ENCODE data around the gene YDJC.
"Not testable (repeated sequence)": the region's sequence is repeated elsewhere in the genome, so short reads cannot be mapped to it uniquely, and the experiment has no call there.

The YDJC gene

GRCh38 chr22:21622011-21622918 lies 7.6 kb downstream of the YDJC start:
- H3K27ac ChIP-seq (ENCODE audit: low read depth, low read length), result no peak overlapping the region
- H3K9ac ChIP-seq (ENCODE audit: low read length), result no peak overlapping the region
- H3K4me2 ChIP-seq (ENCODE audit: low read depth, low read length, poor library complexity, severe bottlenecking), result no peak overlapping the region
- H4K20me1 ChIP-seq (ENCODE audit: low read depth, low read length), result no peaks in the 10 kb centered on the region
- H3F3A ChIP-seq (ENCODE audit: insufficient read depth), result peaks cover 18% of the 10 kb centered on the region
- H3K9me2 ChIP-seq (replicated peaks; ENCODE audit: insufficient read depth, low read length), result no peaks in the 10 kb centered on the region
- no peaks in the 10 kb centered on the region for H3K9me3 ChIP-seq (ENCODE audit: insufficient read depth, low read length)
- H3K79me2 ChIP-seq (ENCODE audit: insufficient read depth, low read length), result peaks cover 13% of the 10 kb centered on the region; the same call in 1 of the 2 replicates
- H3K4me3 ChIP-seq (ENCODE audit: insufficient read depth, low read length, poor library complexity, severe bottlenecking), result no peak overlapping the region
- H2AFZ ChIP-seq (ENCODE audit: low read depth, low read length, severe bottlenecking), result no peak overlapping the region
- no peaks in the 10 kb centered on the region for H3K36me3 ChIP-seq (ENCODE audit: low read length)
- no peak for TF ChIP-seq CTCF (IDR thresholded peaks at IDR 0.05; ENCODE audit: insufficient read depth, low read length, poor library complexity, severe bottlenecking)
- TF ChIP-seq EZH2phosphoT487 (conservative IDR thresholded peaks at IDR 0.05; ENCODE audit: low read length), result no peak
- no peaks in the 10 kb centered on the region for H3K27me3 ChIP-seq (ENCODE audit: low read length)

- Histone ChIP-seq H3K4me2 (ENCODE audit: low read depth, low read length, poor library complexity, severe bottlenecking) (no peak overlapping the region), H3K27me3 (ENCODE audit: low read length) (no peaks in the 10 kb centered on the region), H3K79me2 (ENCODE audit: insufficient read depth, low read length) (peaks cover 15% of the 10 kb centered on the region; the same call in 1 of the 2 replicates), H3K9me3 (ENCODE audit: insufficient read depth, low read length) (no peaks in the 10 kb centered on the region), H3K9ac (ENCODE audit: low read length) (no peak overlapping the region), H3K9me2 (replicated peaks; ENCODE audit: insufficient read depth, low read length) (no peaks in the 10 kb centered on the region), H2AFZ (ENCODE audit: low read depth, low read length, severe bottlenecking) (no peak overlapping the region), H4K20me1 (ENCODE audit: low read depth, low read length) (no peaks in the 10 kb centered on the region), H3F3A (ENCODE audit: insufficient read depth) (peaks cover 13% of the 10 kb centered on the region), H3K36me3 (ENCODE audit: low read length) (no peaks in the 10 kb centered on the region), H3K4me3 (ENCODE audit: insufficient read depth, low read length, poor library complexity, severe bottlenecking) (no peak overlapping the region), H3K27ac (ENCODE audit: low read depth, low read length) (no peak overlapping the region)
- TF ChIP-seq EZH2phosphoT487 (conservative IDR thresholded peaks at IDR 0.05; ENCODE audit: low read length), result no peak
- no peak for TF ChIP-seq CTCF (IDR thresholded peaks at IDR 0.05; ENCODE audit: insufficient read depth, low read length, poor library complexity, severe bottlenecking)
Measured at GRCh38 chr22:21621025-21621424, 8.8 kb downstream of the YDJC start.

- H3K79me2 ChIP-seq (ENCODE audit: insufficient read depth, low read length), result peaks cover 32% of the 10 kb centered on the region
- not testable (repeated sequence) for H2AFZ ChIP-seq (ENCODE audit: low read depth, low read length, severe bottlenecking); H3K27me3 ChIP-seq (ENCODE audit: low read length); H3K9me3 ChIP-seq (ENCODE audit: insufficient read depth, low read length); H3K9me2 ChIP-seq (replicated peaks; ENCODE audit: insufficient read depth, low read length); H3F3A ChIP-seq (ENCODE audit: insufficient read depth); H3K36me3 ChIP-seq (ENCODE audit: low read length); H3K27ac ChIP-seq (ENCODE audit: low read depth, low read length); H4K20me1 ChIP-seq (ENCODE audit: low read depth, low read length); H3K9ac ChIP-seq (ENCODE audit: low read length); H3K4me3 ChIP-seq (ENCODE audit: insufficient read depth, low read length, poor library complexity, severe bottlenecking); H3K4me2 ChIP-seq (ENCODE audit: low read depth, low read length, poor library complexity, severe bottlenecking)
Measured at GRCh38 chr22:21617337-21617736, 12.5 kb downstream of the YDJC start.

GRCh38 chr22:21615731-21616130 lies 14.1 kb downstream of the YDJC start:
- Histone ChIP-seq H3K9ac (ENCODE audit: low read length) (no peak overlapping the region), H3K27ac (ENCODE audit: low read depth, low read length) (no peak overlapping the region), H3K4me2 (ENCODE audit: low read depth, low read length, poor library complexity, severe bottlenecking) (no peak overlapping the region), H2AFZ (ENCODE audit: low read depth, low read length, severe bottlenecking) (no peak overlapping the region), H3K9me2 (replicated peaks; ENCODE audit: insufficient read depth, low read length) (no peaks in the 10 kb centered on the region), H3F3A (ENCODE audit: insufficient read depth) (no peaks in the 10 kb centered on the region), H3K4me3 (ENCODE audit: insufficient read depth, low read length, poor library complexity, severe bottlenecking) (no peak overlapping the region), H3K36me3 (ENCODE audit: low read length) (no peaks in the 10 kb centered on the region), H4K20me1 (ENCODE audit: low read depth, low read length) (no peaks in the 10 kb centered on the region), H3K27me3 (ENCODE audit: low read length) (no peaks in the 10 kb centered on the region), H3K9me3 (ENCODE audit: insufficient read depth, low read length) (no peaks in the 10 kb centered on the region), H3K79me2 (ENCODE audit: insufficient read depth, low read length) (peaks cover 29% of the 10 kb centered on the region)
- no peak for TF ChIP-seq EZH2phosphoT487 (conservative IDR thresholded peaks at IDR 0.05; ENCODE audit: low read length)
- TF ChIP-seq CTCF (IDR thresholded peaks at IDR 0.05; ENCODE audit: insufficient read depth, low read length, poor library complexity, severe bottlenecking), result no peak
